ENCODE results near the gene PBX2. TPM values are rescaled to one million over a fixed set of nuclear protein-coding genes. Genes with fewer than 3 reads are reported as not detected.
"Not testable (repeated sequence)": the region's sequence is repeated elsewhere in the genome, so short reads cannot be mapped to it uniquely, and the experiment has no call there.

The PBX2 gene
- total RNA-seq, 1 donor from 2014 or later, result 58.6 TPM

- Mint-ChIP-seq H3K4me3 (ENCODE audit: unreplicated experiment) (no peak overlapping the region), H3K4me1 (ENCODE audit: low read depth) (no peaks in the 10 kb centered on the region), H3K27me3 (ENCODE audit: low read depth) (peaks cover 25% of the 10 kb centered on the region), H3K9me3 (ENCODE audit: low read depth) (peaks cover 4% of the 10 kb centered on the region), H3K27ac (ENCODE audit: unreplicated experiment) (no peak overlapping the region), H3K36me3 (ENCODE audit: low read depth) (no peaks in the 10 kb centered on the region)
- TF ChIP-seq CTCF (IDR thresholded peaks at IDR 0.05), result no peak
- DNase-seq (ENCODE audit: low spot score), result no peak
Measured at GRCh38 chr6:32216285-32216684, 26.3 kb upstream of the PBX2 start.

- Mint-ChIP-seq H3K36me3 (ENCODE audit: low read depth) (no peaks in the 10 kb centered on the region), H3K4me1 (ENCODE audit: low read depth) (no peaks in the 10 kb centered on the region), H3K27me3 (ENCODE audit: low read depth) (peaks cover 25% of the 10 kb centered on the region), H3K4me3 (ENCODE audit: unreplicated experiment) (no peak overlapping the region), H3K9me3 (ENCODE audit: low read depth) (peaks cover 4% of the 10 kb centered on the region), H3K27ac (ENCODE audit: unreplicated experiment) (no peak overlapping the region)
- DNase-seq (ENCODE audit: low spot score), result no peak
- no peak for TF ChIP-seq CTCF (IDR thresholded peaks at IDR 0.05)
Measured at GRCh38 chr6:32215617-32216016, 25.6 kb upstream of the PBX2 start.

GRCh38 chr6:32214126-32214525 is 24.1 kb upstream of the PBX2 start:
- no peak for TF ChIP-seq CTCF (IDR thresholded peaks at IDR 0.05)
- no peak overlapping the region for H3K4me3 Mint-ChIP-seq (ENCODE audit: unreplicated experiment)
- no peaks in the 10 kb centered on the region for H3K4me1 Mint-ChIP-seq (ENCODE audit: low read depth)
- no peak overlapping the region for H3K27ac Mint-ChIP-seq (ENCODE audit: unreplicated experiment)
- peaks cover 18% of the 10 kb centered on the region for H3K27me3 Mint-ChIP-seq (ENCODE audit: low read depth)
- DNase-seq (ENCODE audit: low spot score), result no peak
- H3K36me3 Mint-ChIP-seq (ENCODE audit: low read depth), result no peaks in the 10 kb centered on the region
- peaks cover 4% of the 10 kb centered on the region for H3K9me3 Mint-ChIP-seq (ENCODE audit: low read depth)

- DNase-seq (ENCODE audit: low spot score), result no peak
- H3K4me3 Mint-ChIP-seq (ENCODE audit: unreplicated experiment), result no peak overlapping the region
- TF ChIP-seq CTCF (IDR thresholded peaks at IDR 0.05), result no peak
- H3K4me1 Mint-ChIP-seq (ENCODE audit: low read depth), result no peaks in the 10 kb centered on the region
- H3K27me3 Mint-ChIP-seq (ENCODE audit: low read depth), result peaks cover 18% of the 10 kb centered on the region
- no peak overlapping the region for H3K27ac Mint-ChIP-seq (ENCODE audit: unreplicated experiment)
- peaks cover 4% of the 10 kb centered on the region for H3K9me3 Mint-ChIP-seq (ENCODE audit: low read depth)
- H3K36me3 Mint-ChIP-seq (ENCODE audit: low read depth), result no peaks in the 10 kb centered on the region
Measured at GRCh38 chr6:32213649-32214048, 23.6 kb upstream of the PBX2 start.

- peaks cover 19% of the 10 kb centered on the region for H3K27me3 Mint-ChIP-seq (ENCODE audit: low read depth)
- H3K9me3 Mint-ChIP-seq (ENCODE audit: low read depth), result no peaks in the 10 kb centered on the region
- no peak overlapping the region for H3K27ac Mint-ChIP-seq (ENCODE audit: unreplicated experiment)
- no peak for DNase-seq (ENCODE audit: low spot score)
- no peaks in the 10 kb centered on the region for H3K4me1 Mint-ChIP-seq (ENCODE audit: low read depth)
- no peak for TF ChIP-seq CTCF (IDR thresholded peaks at IDR 0.05)
- H3K36me3 Mint-ChIP-seq (ENCODE audit: low read depth), result no peaks in the 10 kb centered on the region
- H3K4me3 Mint-ChIP-seq (ENCODE audit: unreplicated experiment), result no peak overlapping the region
Measured at GRCh38 chr6:32212076-32212760, 22.2 kb upstream of the PBX2 start.

GRCh38 chr6:32211432-32211831 is 21.4 kb upstream of the PBX2 start:
- DNase-seq (ENCODE audit: low spot score); H3K4me1 Mint-ChIP-seq (ENCODE audit: low read depth); H3K36me3 Mint-ChIP-seq (ENCODE audit: low read depth); H3K27ac Mint-ChIP-seq (ENCODE audit: unreplicated experiment); H3K4me3 Mint-ChIP-seq (ENCODE audit: unreplicated experiment); H3K9me3 Mint-ChIP-seq (ENCODE audit: low read depth): not testable (repeated sequence)
- peaks cover 16% of the 10 kb centered on the region for H3K27me3 Mint-ChIP-seq (ENCODE audit: low read depth)
